Neutrophil (primary cell): ENCODE results near the gene AGAP1.

Experiments
- H3K27ac ChIP-seq: fragments of 200-600 bp; sonication (generic); 2 replicates; pipeline ENCODE4 v1.5.1; 2016; ENCODE audit warnings: mild to moderate bottlenecking, moderate library complexity
- H3K27me3 ChIP-seq: fragments of 200-600 bp; sonication (generic); 2 replicates; pipeline ENCODE4 v1.6.0; 2016; ENCODE audit warnings: mild to moderate bottlenecking
- H3K36me3 ChIP-seq: fragments of 200-600 bp; sonication (generic); 2 replicates; pipeline ENCODE4 v1.5.1; 2017
- H3K4me1 ChIP-seq, 2 experiments: fragments of 200-600 bp in 1 of 2; sonication (generic) in 1 of 2; 1 replicate in 1 of 2; 2 replicates in 1 of 2; pipeline versions ENCODE4 v1.5.1 to v1.6.1; 2013 to 2016; ENCODE audit warnings: low read depth in 1 of 2, low read length in 1 of 2, mild to moderate bottlenecking in 1 of 2, moderate library complexity in 1 of 2; ENCODE audit not compliant: control insufficient read depth in 1 of 2, insufficient read depth in 1 of 2
- H3K4me3 ChIP-seq, 2 experiments: fragments of 200-600 bp in 1 of 2; sonication (generic) in 1 of 2; 1 replicate in 1 of 2; 2 replicates in 1 of 2; pipeline ENCODE4 v1.5.1; 2013 to 2016; ENCODE audit warnings: low read depth in 1 of 2, low read length in 1 of 2, mild to moderate bottlenecking in 1 of 2, moderate library complexity in 1 of 2
- H3K9me3 ChIP-seq: fragments of 200-600 bp; sonication (generic); 2 replicates; pipeline ENCODE4 v1.5.1; 2016
- CTCF ChIP-seq: fragments of 200-600 bp; sonication (generic); IDR thresholded peaks from 2 replicates; pipeline ENCODE4 v1.5.1; 2016; ENCODE audit warnings: antibody characterized with exemption

The AGAP1 gene

DNA sequence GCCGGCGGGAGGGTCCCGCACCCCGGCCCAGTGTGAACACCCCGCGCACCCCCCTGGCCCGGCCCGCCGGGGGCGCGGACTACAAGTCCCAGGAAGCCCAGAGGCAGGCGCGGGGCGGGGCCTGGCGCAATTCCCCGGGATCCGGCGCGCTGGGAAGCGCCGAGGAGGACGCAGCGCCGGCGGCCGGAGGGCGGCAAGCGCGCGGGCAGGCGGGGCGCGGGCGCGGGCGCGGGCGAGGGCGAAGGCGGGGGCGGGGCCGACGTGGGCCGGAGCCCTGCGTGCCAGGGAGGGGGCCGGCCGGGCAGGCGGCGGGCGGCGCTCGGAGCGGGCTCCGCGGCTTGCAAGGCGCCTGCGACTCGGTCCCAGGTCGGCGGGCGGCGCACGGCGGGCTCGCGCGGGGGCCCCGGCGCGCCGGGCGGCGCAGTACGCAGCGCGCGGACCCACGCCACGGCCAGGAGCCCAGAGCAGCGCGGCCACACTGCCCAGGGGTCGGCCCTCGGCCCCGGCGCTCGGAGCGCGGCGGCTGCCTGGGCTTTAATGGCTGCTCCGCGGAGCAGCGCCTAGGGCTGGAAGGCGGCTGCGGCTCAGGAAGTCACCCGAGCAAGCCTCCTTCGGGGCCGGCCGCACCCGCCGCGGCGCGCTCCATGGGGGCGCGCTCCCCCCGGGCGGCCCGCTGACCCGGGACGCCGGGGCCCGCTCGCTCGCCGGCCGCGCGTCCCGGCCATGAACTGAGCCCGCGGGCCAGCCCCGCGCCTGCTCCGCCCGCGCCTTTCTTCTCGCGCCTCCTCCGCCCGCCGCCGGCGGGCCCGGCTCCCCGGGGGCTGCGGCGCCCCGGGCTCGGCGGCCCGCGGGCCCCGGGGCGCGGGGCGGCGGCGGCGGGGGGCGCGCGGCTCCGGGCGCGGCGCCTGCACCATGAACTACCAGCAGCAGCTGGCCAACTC is at the start of gene AGAP1:
AGAP1 (plus strand) TSS at position 269 of the 941 bp plus-strand sequence.
- TF ChIP-seq CTCF = no peak
- Histone ChIP-seq H3K4me1 (no peaks in the 10 kb centered on the region), H3K4me3 (no peak within 1 kb of the TSS), H3K27ac (no peak within 1 kb of the TSS), H3K36me3 (no peaks in the 10 kb centered on the region), H3K9me3 (no peaks in the 10 kb centered on the region), H3K27me3 (peaks cover 89% of the 10 kb centered on the region)

DNA sequence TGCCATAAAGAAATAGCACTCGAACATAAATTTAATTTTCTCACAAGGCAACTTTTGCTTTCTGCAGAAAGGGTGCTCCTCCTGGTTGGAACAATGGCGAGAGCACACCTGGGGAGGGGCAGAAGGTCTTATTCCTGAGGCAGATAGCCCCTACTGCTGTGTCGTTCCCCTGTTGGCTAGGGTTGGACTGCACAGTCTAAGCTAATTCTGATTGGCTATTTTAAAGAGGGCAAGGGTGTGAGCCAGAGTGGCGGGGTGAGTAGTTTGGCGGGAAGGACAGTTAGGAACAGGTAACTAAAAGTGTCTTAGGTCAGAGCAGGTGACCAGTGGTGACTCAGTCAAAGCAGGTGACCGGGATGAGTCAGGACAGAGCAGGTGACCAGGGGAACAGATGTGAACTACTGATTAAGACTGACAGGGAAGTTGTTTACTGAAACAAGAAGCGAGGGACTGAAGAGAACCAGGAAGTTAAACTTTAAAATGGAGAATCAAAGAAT is 49.7 kb upstream of the AGAP1 start:
- Histone ChIP-seq H3K9me3 (no peaks in the 10 kb centered on the region), H3K36me3 (no peaks in the 10 kb centered on the region), H3K4me1 (no peaks in the 10 kb centered on the region), H3K4me3 (no peak overlapping the region), H3K27me3 (no peaks in the 10 kb centered on the region), H3K27ac (no peak overlapping the region)
- no peak for TF ChIP-seq CTCF

DNA sequence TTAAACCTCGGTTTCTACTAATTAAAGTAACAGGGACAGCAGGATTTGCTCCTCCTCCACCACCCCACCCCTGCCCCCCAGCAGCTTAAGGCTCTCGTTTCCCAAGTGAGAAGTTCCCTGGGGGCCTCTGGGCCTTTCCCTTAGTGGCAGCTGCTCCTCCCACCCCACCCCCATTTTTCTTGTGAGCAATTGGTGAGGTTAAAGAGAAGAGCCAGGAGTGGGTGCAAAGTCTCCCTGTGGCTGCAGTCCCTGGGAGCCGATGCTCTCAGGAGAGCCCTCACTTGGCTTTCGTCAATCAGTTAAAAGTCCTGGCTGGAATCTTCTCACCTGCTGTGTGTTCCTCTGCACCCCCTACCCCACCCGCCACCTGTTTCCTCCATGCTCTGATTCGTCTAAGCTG is 48.7 kb upstream of the AGAP1 start:
- TF ChIP-seq CTCF = no peak
- H3K4me3 ChIP-seq = no peak overlapping the region
- no peaks in the 10 kb centered on the region for H3K9me3 ChIP-seq
- no peaks in the 10 kb centered on the region for H3K27me3 ChIP-seq
- no peaks in the 10 kb centered on the region for H3K4me1 ChIP-seq
- no peaks in the 10 kb centered on the region for H3K36me3 ChIP-seq
- no peak overlapping the region for H3K27ac ChIP-seq

GRCh38 chr2:235446082-235446481 is 47.8 kb upstream of the AGAP1 start:
- no peak overlapping the region for H3K27ac ChIP-seq
- H3K36me3 ChIP-seq = no peaks in the 10 kb centered on the region
- no peaks in the 10 kb centered on the region for H3K4me1 ChIP-seq
- no peak for TF ChIP-seq CTCF
- H3K9me3 ChIP-seq = no peaks in the 10 kb centered on the region
- H3K27me3 ChIP-seq = no peaks in the 10 kb centered on the region
- H3K4me3 ChIP-seq = no peak overlapping the region

DNA sequence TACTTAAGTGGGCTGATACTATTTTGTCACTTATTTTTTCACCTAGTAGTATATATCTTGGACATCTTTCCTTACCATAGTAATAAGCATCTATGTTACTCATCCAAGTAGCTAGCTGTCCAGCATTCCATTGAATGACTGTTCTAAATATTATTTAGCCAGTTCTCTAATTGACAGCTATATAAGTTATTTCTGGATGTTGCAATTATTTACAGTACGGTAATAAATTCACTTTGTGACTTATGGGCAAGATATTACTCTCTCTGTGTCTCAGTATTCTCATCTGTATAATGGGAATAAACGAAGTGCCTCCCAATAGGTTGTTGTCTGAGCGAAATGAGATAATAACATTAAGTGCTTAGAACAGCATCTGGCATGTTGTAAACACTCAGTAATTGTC is 46.6 kb upstream of the AGAP1 start:
- Histone ChIP-seq H3K4me1 (no peaks in the 10 kb centered on the region), H3K27ac (no peak overlapping the region), H3K4me3 (no peak overlapping the region), H3K36me3 (no peaks in the 10 kb centered on the region), H3K9me3 (no peaks in the 10 kb centered on the region), H3K27me3 (no peaks in the 10 kb centered on the region)
- TF ChIP-seq CTCF = no peak
